ENCODE measurements around the gene UBA6.

The UBA6 gene

DNA sequence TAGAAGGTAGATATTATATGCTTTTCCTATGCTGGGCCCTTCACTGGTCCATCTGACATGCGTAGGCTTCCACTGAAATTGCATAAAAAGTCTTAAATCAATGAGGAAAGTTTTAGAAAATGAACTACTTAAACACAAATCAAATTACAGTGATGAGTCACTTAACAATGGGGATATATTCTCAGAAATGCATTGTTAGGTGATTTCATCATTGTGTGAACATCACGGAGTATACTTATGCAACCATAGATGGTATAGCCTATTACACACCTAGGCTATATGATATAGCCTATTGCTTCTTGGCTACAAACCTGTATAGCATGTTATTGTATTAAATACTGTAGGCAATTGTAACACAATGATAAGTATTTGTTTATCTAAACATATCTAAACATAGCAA, 132.1 kb downstream of the UBA6 start:
- TF ChIP-seq FOXP2 (optimal IDR thresholded peaks at IDR 0.05; ENCODE audit: borderline replicate concordance, extremely low read depth, extremely low read length, insufficient read depth) (no peak), POLR2AphosphoS5 (IDR thresholded peaks at IDR 0.05; ENCODE audit: low read depth, low read length) (no peak), SIN3A (IDR thresholded peaks at IDR 0.05; ENCODE audit: borderline replicate concordance, insufficient read depth, low read length) (no peak), TAF1 (IDR thresholded peaks at IDR 0.05; ENCODE audit: borderline replicate concordance, insufficient read depth, low read length) (no peak)
- TF ChIP-seq, protein P1, sequence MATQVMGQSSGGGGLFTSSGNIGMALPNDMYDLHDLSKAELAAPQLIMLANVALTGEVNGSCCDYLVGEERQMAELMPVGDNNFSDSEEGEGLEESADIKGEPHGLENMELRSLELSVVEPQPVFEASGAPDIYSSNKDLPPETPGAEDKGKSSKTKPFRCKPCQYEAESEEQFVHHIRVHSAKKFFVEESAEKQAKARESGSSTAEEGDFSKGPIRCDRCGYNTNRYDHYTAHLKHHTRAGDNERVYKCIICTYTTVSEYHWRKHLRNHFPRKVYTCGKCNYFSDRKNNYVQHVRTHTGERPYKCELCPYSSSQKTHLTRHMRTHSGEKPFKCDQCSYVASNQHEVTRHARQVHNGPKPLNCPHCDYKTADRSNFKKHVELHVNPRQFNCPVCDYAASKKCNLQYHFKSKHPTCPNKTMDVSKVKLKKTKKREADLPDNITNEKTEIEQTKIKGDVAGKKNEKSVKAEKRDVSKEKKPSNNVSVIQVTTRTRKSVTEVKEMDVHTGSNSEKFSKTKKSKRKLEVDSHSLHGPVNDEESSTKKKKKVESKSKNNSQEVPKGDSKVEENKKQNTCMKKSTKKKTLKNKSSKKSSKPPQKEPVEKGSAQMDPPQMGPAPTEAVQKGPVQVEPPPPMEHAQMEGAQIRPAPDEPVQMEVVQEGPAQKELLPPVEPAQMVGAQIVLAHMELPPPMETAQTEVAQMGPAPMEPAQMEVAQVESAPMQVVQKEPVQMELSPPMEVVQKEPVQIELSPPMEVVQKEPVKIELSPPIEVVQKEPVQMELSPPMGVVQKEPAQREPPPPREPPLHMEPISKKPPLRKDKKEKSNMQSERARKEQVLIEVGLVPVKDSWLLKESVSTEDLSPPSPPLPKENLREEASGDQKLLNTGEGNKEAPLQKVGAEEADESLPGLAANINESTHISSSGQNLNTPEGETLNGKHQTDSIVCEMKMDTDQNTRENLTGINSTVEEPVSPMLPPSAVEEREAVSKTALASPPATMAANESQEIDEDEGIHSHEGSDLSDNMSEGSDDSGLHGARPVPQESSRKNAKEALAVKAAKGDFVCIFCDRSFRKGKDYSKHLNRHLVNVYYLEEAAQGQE (IDR thresholded peaks at IDR 0.05; ENCODE audit: insufficient read depth in 1 of 2, low read depth in 2 of 2, low read length in 2 of 2): no peak

DNA sequence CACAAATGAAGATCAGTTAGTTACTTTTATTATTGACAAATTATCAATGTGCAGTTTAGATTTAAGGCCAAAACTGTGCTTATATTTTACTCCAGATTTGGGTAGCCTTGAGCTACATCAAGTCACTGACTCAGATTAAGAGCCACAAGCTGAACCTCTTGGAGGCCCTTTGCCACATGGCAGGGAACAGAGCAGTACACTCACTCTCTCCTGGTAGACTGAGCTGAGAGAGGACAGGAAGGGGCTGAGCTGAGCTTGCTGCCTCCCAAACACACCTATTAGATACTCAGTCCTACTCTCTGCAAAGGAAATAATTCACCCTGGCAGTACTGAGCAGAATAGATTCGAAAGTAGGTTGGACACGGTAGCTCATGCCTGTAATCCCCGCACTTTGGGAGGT, 134.6 kb downstream of the UBA6 start:
- TF ChIP-seq, protein P1 (IDR thresholded peaks at IDR 0.05; ENCODE audit: insufficient read depth in 1 of 2, low read depth in 2 of 2, low read length in 2 of 2): no peak
- TF ChIP-seq POLR2AphosphoS5 (IDR thresholded peaks at IDR 0.05; ENCODE audit: low read depth, low read length) (no peak), TAF1 (IDR thresholded peaks at IDR 0.05; ENCODE audit: borderline replicate concordance, insufficient read depth, low read length) (no peak)

DNA sequence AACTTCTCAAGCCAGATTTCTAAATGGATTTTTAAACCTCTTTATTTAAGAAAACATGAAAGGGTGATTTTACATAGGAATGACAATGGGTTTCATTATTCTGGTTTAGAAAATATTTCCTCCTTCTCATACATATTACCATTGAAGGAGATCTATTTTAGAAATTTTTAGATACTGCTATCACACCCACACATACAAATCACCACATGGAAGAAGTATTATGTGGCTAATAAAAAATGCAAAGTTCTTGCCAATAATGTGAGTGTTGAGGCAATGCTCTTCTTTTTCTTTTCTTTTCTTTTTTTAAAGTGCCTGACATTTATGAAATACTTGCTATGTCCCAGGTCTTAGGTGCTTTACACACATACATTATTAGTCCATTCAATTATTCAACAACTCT, 135.7 kb downstream of the UBA6 start:
- TF ChIP-seq FOXP2 (optimal IDR thresholded peaks at IDR 0.05; ENCODE audit: borderline replicate concordance, extremely low read depth, extremely low read length, insufficient read depth) (no peak), POLR2AphosphoS5 (IDR thresholded peaks at IDR 0.05; ENCODE audit: low read depth, low read length) (no peak), TAF1 (IDR thresholded peaks at IDR 0.05; ENCODE audit: borderline replicate concordance, insufficient read depth, low read length) (no peak), SIN3A (IDR thresholded peaks at IDR 0.05; ENCODE audit: borderline replicate concordance, insufficient read depth, low read length) (no peak)
- TF ChIP-seq, protein P1 (IDR thresholded peaks at IDR 0.05; ENCODE audit: insufficient read depth in 1 of 2, low read depth in 2 of 2, low read length in 2 of 2): no peak
